CD4-positive, alpha-beta T cell treated with Interleukin-21 for 1 hour (primary cell): ENCODE data around the gene RHD.
"Not testable (repeated sequence)": the region's sequence is repeated elsewhere in the genome, so short reads cannot be mapped to it uniquely, and the experiment has no call there.

Source experiments
- DNase-seq: peaks from one replicate; pipeline ENCODE4 v3.0.0-alpha.2; 2020

RHD gene

GRCh38 chr1:25272238-25272637 is at the start of gene RHD:
RHD (plus strand) TSS chr1:25272509; CDS start chr1:25272548, 39 bp downstream.
- not testable (repeated sequence) for DNase-seq

GRCh38 chr1:25222606-25223005 is 49.7 kb upstream of the RHD start:
- DNase-seq, result no peak

DNA sequence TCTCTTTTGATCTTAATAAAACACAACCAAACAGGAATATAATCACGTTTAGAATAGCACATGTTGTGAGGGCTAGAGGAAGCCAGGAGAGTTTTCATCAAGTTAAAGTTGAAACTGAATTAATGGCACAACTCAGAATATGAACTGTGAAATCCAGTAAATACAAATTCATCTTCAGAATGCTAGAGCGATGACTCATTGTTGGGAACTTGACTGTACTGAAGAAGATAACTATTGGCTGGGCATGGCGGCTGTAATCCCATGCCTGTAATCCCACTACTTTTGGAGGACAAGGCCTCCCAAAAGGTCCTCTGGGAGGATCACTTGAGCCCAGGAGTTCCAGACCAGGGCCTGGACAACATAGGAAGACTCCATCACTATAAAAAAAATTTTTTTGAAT is 48.8 kb upstream of the RHD start:
- no peak for DNase-seq

DNA sequence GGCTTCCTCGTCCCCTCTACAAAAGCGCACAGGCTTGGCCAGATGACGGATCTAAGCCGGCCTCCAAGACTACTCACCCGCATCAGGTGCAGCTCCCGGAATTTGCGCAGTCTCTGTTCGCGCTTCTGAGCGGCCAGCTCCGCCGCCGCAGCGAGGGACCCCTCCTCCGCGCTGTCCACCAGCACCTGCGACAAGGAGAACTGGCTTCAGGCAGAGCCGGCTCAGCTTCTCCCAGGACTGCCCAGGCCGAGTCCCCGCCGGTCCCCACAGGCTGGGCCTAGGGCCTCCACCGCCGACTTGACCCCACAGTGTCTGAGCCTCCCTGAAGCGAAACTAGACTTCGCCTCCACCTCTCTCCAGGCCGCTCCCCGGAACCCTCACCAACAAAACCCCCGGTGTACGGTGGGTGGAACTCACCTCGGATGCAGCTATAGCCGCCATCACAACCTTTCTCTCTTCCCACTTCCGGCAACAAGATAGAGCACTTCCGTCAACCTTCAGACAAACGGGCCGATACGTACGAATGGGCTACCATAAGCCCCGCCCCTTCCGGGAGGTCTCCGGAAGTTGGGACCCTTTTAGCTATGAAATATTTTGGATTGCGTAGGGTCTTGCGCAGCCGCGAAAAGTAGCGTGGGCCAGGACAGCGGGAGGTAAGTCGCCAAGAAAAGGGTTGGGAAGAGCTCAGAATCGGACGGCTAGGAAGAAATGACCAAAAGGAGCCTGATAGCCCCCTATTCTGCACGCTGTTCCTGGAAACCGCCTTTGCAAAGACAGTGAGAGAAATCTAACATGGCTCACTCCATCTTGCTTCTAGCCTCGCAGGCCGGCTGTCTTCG is 40.1 kb upstream of the RHD start, which contains the start of gene SYF2:
SYF2 (minus strand) TSS at position 476 of the 839 bp plus-strand sequence; CDS start at position 441, 35 bp downstream.
- peak; percentile 94 for DNase-seq

DNA sequence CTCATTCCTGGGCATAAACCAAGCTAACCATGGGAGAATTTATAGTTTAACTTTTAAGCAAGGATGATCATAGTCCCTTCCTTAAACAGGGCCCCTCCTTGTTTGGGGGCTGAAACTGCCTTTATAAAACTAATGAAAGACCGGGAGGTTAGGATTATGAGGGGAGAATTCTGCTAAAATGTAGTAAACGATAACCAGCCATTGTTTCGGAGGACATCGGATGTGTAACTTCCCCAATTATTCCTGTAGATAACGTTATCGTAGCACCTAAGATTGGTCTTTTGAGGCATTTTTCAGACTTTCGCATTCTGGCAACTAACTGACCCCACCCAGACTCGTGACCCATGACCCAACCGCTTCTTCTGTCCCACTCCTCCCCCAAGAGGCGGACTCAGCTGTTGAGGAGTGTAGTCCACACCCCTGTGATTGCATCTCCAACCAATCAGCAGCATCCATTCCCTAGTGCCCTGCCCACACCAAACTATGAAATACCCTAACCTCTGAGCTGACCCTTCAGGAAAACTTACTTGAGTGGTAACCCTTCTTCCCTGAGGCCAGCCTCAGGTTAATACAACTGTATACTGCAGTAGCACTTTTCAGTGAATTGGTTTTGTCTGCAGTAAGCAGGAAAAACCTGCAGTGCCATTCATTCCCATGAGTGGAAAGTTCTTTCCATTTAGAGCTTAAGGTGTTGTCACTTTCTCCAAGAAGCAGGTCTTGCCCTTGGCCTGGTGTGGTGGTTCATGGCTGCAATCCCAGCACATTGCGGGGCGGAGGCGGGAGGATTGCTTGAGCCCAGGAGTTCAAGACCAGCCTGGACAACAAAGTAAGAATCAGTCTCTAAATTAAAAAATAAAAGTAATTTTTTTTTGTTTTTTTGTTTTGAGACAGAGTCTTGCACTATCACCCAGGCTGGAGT is 39.2 kb upstream of the RHD start:
- peak; percentile 84 for DNase-seq

DNA sequence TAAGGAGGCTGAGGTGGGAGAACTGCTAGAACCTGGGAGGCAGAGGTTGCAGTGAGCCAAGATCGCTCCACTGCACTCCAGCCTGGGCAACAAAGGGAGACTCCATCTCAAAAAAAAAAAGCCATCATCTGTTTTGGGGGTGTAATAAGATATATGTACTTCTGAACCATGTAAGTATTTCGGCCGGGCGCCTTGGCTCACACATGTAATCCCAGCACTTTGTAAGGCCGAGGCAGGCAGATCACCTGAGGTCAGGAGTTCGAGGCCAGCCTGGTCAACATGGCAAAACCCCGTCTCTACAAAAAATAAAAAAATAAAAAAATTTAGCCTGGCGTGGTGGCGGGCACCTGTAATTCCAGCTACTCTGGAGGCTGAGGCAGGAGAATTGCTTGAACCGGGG is 36.9 kb upstream of the RHD start:
- DNase-seq, result not testable (repeated sequence)

GRCh38 chr1:25236261-25236660 is 36.0 kb upstream of the RHD start:
- DNase-seq, result not testable (repeated sequence)

DNA sequence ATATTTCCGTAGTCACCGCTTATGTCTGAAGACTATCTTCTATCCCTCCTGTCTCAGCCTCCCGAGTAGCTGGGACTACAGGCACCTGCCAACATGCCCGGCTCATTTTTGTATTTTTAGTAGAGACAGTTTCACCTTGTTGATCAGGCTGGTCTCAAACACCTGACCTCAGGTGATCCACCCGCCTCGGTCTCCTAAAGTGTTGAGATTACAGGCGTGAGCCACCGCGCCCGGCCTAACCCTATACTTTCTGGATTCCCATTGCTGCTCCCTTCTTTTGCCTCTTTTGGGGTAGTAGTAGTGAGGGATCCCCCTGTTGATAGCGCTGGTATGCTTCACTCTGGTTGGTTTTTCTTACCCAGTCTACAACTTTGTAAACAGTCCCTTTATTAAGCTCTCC is 34.3 kb upstream of the RHD start:
- DNase-seq, result no peak

DNA sequence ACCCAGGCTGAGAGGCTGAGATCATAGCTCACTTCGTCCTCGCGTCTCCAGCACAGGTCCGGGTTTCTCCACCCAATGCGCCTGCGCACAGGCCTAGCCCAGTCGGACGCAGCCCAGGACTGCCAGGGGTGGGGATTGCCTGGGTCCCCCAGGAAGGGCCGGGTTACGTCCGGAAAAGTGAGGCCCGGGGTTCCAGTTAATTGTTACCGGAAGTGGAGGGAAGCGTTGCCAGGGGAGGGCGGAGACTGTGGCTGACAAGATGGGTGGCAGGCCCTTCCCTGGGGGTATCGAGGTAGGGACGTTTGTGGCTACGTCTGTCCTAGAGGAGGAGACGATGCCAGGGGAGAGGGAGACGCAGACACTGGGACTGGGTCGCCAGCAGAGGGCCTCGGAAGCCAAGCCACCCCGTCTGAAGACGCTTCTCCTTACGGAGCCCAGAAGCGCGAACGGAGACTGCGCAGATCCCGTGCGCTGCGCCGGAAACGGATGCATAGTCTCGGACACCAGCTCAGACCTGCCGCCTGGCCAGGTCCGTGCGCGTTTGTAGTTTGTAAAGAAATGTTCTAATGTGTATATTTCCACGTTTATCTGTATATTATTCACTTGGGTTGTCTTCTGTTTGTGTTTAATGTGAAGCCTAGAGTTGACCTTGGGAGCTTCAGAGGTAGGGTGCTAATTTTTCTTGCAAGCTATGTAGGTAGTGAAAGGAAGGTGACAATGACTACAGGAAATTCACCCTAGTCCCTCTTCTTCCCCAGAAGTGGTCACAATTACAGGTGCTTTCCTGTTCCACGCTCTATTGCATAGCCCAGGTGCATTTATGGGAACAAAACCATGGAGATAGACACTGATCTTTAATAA is 32.4 kb upstream of the RHD start:
- DNase-seq, result peak; percentile 94

- DNase-seq, result no peak
Measured at GRCh38 chr1:25243907-25244306, 28.4 kb upstream of the RHD start.

DNA sequence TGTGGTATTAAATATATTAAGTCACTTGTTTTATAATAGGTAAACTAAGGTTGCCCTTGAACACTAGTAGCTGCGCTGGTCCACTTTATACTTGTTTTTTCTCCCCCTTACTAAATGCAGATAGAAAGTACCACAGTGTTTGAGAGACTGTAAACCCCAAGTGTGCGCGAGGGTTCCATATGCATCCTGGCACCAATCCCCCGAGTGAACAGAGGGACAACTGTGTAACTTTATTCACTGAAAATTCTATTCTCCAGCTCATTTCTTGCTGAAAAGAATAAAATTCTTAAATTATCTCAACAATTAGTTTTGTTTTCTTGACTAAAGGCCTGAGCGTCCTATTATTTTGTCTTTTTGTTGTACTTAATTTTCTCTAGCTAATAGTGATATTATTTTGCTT is 26.9 kb upstream of the RHD start:
- no peak for DNase-seq

- peak; percentile 30 for DNase-seq
Measured at GRCh38 chr1:25245809-25246599, 26.3 kb upstream of the RHD start.

GRCh38 chr1:25246600-25247023 is 25.7 kb upstream of the RHD start:
- DNase-seq, result peak; percentile 39

GRCh38 chr1:25247024-25247828 is 25.1 kb upstream of the RHD start, which contains the start of gene RSRP1:
RSRP1 (minus strand) TSS chr1:25247454; CDS start chr1:25246963, 491 bp downstream.
- DNase-seq, result peak; percentile 99

DNA sequence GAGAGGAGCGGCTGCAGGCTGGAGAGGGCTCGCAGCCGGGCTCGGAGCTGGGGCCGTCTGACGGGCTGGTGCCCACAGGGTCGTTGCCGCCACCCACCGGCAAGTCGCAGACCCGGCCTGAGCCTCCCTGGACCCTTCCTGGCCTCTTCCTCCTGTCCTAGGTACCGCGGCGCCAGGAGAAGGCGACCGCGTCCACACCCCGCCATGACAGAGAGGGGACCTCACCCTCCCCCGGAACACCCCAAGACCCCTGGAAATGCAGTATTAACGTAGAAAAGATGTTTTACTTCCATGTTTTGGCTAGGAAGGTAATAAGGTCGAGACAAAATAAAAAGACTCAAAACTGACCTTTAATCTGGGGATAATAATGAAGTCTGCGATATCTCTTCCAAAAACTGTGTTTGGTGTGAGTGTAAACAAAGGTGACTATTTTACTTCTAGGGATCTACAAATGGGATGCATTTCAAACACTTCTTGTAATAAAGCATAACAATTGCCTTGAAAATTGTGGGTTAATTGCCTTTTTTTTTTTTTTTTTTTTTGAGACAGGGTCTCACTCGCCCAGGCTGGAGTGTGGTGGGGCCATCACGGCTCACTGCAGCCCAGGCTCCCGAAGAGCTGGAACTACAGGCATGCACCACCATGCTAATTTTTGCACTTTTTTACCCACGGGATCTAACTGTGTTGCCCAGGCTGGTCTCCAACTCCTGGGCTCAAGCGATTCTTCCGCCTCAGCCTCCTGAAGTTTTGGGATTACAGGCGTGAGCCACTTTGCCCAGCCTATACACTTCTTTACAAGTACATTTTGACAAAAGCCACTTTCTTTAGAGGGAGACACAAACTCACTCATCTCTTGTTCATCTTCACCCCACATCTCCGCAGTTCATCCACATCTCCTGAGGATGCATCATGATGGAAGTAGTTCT is 24.2 kb upstream of the RHD start:
- no peak for DNase-seq

- no peak for DNase-seq
Measured at GRCh38 chr1:25253911-25254310, 18.4 kb upstream of the RHD start.

DNA sequence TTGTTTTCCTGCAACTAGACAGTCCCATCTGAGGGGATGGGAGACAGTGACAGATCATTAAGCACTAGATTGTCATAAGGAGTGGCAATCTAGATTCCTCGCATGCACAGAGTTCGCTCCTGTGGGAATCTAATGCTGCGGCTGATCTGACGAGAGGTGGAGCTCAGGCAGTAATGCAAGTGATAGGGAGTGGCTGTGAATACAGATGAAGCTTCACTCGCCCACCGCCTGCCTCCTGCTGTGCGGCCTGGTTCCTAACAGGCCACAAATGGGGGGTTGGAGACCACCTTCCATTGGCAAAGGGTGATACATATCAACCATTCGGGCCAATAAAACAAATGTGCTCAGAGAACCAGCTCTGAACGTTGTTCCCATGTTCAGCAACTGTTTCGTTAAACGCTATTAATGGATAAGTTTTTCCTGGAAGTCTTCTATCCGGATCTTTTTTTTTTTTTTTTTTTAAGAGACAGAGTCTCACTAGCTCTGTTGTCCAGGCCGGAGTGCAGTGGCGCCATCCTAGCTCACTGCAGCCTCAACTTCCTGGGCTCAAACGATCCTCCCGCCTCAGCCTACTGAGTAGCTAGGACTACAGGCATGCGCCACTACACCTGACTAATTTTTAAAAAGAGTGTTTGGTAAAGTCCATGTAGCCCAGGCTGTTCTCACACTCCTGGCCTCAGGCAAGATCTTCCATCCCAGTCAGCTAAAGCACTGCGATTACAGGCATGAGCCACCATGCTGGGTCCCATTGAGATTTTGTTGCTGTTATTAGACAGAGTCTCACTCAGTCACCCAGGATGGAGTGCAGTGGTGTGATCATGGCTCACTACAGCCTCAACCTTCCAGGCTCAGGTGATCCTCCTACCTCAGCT is 16.4 kb upstream of the RHD start:
- no peak for DNase-seq

DNA sequence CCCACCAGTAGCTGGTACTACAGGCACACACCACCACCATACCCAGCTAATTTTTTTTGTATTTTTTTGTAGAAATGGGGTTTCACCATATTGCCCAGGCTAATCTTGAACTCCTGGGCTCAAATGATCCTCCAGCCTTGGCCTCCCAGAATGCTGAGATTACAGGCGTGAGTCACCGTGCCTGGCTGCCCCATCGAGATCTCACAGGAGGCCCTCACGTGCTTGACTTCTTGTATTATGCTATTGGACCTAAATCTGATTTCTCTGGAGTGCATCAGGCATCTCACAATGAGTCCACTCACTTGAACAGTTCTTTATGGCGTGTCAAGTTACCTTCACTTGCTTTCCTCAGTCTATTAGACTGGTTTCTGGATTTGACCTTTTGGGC is 15.7 kb upstream of the RHD start:
- DNase-seq, result no peak

- DNase-seq, result no peak
Measured at GRCh38 chr1:25257196-25257595, 15.1 kb upstream of the RHD start.
